Medulla oblongata (tissue), 1 donor: Measurements from ENCODE around the gene ARL15.
"Not testable (repeated sequence)": the region's sequence is repeated elsewhere in the genome, so short reads cannot be mapped to it uniquely, and the experiment has no call there.

ENCODE experiments used
- DNase-seq: peaks from one replicate; pipeline ENCODE4 v3.0.0-alpha.2; 2015; ENCODE audit errors: extremely low spot score

Gene ARL15

GRCh38 chr5:54093861-54094260 is 216.5 kb downstream of the ARL15 start:
- DNase-seq, result no peak

GRCh38 chr5:54093081-54093492 is 217.3 kb downstream of the ARL15 start:
- DNase-seq, result no peak

- DNase-seq, result no peak
Observed at GRCh38 chr5:54091307-54092130, 218.9 kb downstream of the ARL15 start.

GRCh38 chr5:54090495-54091120 is 219.8 kb downstream of the ARL15 start:
- no peak for DNase-seq

- no peak for DNase-seq
Observed at GRCh38 chr5:54088081-54088480, 222.3 kb downstream of the ARL15 start.

GRCh38 chr5:54087436-54087835 is 222.9 kb downstream of the ARL15 start:
- DNase-seq, result no peak

GRCh38 chr5:54086191-54086590 is 224.2 kb downstream of the ARL15 start:
- DNase-seq, result no peak

- DNase-seq, result no peak
Observed at GRCh38 chr5:54084696-54085095, 225.7 kb downstream of the ARL15 start.

GRCh38 chr5:54083851-54084250 is 226.5 kb downstream of the ARL15 start:
- no peak for DNase-seq

GRCh38 chr5:54083245-54083644 is 227.1 kb downstream of the ARL15 start:
- DNase-seq, result no peak

- DNase-seq, result no peak
Observed at GRCh38 chr5:54081415-54081814, 229.0 kb downstream of the ARL15 start.

GRCh38 chr5:54080831-54081230 is 229.5 kb downstream of the ARL15 start:
- no peak for DNase-seq

GRCh38 chr5:54073735-54074134 is 236.6 kb downstream of the ARL15 start:
- no peak for DNase-seq

GRCh38 chr5:54073131-54073530 is 237.2 kb downstream of the ARL15 start:
- DNase-seq, result no peak

- no peak for DNase-seq
Observed at GRCh38 chr5:54066433-54066832, 243.9 kb downstream of the ARL15 start.

- no peak for DNase-seq
Observed at GRCh38 chr5:54063817-54064216, 246.6 kb downstream of the ARL15 start.

- DNase-seq, result no peak
Observed at GRCh38 chr5:54062958-54063357, 247.4 kb downstream of the ARL15 start.

- not testable (repeated sequence) for DNase-seq
Observed at GRCh38 chr5:54060919-54061318, 249.5 kb downstream of the ARL15 start.

GRCh38 chr5:54049963-54050362 is 260.4 kb downstream of the ARL15 start:
- no peak for DNase-seq

GRCh38 chr5:54049144-54049543 is 261.2 kb downstream of the ARL15 start:
- no peak for DNase-seq

GRCh38 chr5:54045077-54045792 is 265.1 kb downstream of the ARL15 start:
- no peak for DNase-seq

- DNase-seq, result not testable (repeated sequence)
Observed at GRCh38 chr5:54044276-54044675, 266.1 kb downstream of the ARL15 start.

- no peak for DNase-seq
Observed at GRCh38 chr5:54040804-54041203, 269.6 kb downstream of the ARL15 start.
